SH-SY5Y (cell line): ENCODE results near the gene CITED4.

ENCODE experiments used
- GATA2 ChIP-seq: IDR thresholded peaks from 2 replicates; pipeline ENCODE4 v1.6.1; 2011; ENCODE audit warnings: mild to moderate bottlenecking, low read depth, low read length
- GATA3 ChIP-seq: IDR thresholded peaks from 2 replicates; pipeline ENCODE4 v1.6.1; 2011; ENCODE audit warnings: low read depth, mild to moderate bottlenecking, low read length, moderate library complexity

DNA sequence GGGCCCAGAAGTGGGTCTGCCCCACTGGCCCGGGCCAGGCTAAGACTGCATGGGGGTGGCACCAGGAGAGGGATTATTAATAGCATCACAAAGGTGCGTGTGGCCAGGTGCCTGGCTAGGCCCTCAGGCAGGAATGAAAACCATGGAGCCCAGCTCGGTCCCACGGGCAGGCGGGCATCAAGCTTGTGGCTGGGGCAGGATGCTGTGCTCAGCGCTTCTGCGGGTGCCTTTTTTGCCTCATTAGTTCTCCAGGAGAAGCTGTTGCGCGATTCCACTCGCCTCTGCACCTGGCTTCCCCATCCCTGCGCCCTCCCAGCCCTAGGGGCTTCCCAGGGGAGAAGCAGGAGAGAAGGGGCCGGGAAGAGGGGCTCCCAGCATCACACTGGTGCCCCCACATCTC lies 39.3 kb downstream of the CITED4 start:
- TF ChIP-seq GATA2 (no peak), GATA3 (no peak)
